Lung microvascular endothelial cell (primary cell): ENCODE results near the gene USP3. TPM values are rescaled to one million over a fixed set of nuclear protein-coding genes. Genes with fewer than 3 reads are reported as not detected.

ENCODE experiments used
- DNase-seq, 2 donors: peaks; one replicate each; pipeline versions ENCODE4 v3.0.0 to v3.0.0-alpha.2; 2010; ENCODE audit warnings: low read depth in 2 of 2
- total RNA-seq: library from RNA; depleted of rRNA; stranded (reverse); fragments of >200 nt; gene quantifications from 2 replicates; pipeline ENCODE4 v1.2.1, GENCODE V29; 2014

The USP3 gene
- total RNA-seq, 1 donor from 2014 or later = 30.0 TPM

DNA sequence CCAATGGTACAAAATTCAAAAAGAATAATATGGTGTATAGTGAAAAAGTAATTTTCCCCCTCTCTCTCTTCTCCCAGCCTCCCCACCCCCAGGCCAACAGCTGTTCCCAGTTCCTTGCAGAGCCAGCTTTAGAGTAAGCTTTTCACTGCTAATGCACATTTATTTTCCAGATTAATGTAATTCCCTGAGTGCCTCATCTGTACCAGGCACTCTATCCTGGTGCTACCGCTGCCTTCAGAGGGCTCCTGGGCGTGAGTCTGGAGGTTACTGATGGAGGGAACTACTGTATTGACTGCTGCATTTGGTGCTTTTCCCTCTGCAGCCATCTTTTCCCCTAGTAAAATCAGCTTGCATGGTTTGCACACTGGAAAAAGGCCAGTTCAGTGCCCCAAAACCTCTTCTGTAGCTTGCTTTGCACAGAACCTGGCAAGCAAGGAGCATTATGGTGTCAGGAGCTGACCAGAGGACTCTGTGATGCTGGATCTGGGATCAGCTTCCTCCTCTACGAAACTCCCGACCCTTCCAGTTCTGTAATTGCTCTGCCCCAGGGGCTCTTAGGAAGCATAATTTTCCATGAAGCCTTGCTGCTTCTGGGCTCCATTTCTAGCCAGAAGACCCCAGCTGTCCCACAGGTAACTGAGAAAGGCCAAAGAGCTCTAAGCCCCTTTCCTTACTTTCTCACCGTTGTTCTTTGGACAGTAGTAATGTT lies 8.5 kb upstream of the USP3 start:
- DNase-seq = no peak

DNA sequence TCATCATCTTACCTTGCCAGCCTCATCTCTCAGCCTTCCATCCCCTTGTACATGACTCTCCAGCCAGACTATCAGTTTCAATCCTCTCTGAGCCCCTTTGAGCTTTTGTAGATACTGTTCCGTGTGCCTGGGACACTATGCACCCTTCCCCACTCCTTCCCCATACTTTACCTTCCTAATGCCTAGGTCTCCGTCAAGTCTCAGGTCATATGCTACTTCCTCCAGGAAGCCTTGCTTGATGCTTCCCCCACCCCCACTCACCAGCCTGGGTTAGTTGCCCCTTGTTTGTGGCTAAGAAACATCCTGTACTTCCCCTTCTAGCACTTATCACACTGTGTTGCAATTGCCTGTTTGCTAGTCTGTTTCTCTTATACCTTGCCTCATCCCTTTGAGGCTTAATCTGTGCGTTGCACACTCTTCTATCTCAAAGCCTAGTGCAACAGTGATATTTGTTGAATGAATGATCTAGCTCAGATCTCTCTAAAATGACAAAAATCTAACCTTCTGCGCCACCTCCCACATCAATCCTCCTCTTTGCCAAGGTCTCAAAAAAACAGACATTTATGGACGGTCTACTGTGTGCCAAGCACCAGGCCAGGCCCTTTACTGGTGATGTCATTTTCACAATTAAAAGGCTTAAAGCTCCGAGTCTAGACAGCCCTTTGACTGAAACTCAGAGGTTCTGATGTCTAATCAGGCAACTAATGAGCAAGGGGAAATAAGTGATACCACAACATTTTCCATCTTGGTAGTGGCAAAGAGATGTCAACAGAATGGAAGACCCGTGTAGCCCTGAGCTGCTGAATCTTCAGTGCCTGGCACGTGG lies 6.5 kb upstream of the USP3 start:
- no peak for DNase-seq

DNA sequence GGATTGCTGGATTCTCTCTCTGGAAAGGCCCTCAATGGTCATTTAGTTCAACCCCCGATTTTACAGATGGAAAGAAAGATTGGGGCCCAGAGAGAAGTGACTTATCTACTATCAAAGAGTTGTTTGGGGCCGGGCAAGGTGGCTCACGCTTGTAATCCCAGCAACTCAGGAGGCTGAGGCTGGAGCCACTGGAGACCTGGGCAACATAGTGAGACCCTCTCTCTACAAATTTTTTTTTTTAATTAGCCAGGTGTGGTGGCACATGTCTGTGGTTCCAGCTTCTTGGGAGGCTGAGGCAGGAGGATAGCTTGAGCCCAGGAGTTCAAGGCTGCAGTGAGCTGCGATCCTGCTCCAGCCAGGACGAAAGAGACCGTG lies 5.2 kb upstream of the USP3 start:
- no peak for DNase-seq

DNA sequence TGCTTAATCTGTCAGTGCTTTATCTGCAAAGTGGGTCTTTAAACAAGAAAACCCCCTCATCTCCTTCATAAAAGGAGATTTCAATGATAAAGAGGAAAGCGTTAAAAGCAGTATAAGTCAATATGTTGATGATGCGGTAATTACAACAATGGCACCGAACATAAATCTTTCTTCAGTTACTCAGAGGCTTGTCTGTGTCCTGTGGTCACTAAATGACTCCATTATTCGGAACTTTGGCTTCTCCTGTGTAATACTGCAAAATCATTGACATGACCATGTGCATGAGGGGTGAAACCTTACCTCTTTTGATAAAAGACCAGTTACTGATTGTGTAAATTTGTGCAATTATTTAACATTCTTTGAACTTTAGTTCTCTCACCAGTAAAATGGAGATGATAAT lies 4.8 kb upstream of the USP3 start:
- DNase-seq = no peak

DNA sequence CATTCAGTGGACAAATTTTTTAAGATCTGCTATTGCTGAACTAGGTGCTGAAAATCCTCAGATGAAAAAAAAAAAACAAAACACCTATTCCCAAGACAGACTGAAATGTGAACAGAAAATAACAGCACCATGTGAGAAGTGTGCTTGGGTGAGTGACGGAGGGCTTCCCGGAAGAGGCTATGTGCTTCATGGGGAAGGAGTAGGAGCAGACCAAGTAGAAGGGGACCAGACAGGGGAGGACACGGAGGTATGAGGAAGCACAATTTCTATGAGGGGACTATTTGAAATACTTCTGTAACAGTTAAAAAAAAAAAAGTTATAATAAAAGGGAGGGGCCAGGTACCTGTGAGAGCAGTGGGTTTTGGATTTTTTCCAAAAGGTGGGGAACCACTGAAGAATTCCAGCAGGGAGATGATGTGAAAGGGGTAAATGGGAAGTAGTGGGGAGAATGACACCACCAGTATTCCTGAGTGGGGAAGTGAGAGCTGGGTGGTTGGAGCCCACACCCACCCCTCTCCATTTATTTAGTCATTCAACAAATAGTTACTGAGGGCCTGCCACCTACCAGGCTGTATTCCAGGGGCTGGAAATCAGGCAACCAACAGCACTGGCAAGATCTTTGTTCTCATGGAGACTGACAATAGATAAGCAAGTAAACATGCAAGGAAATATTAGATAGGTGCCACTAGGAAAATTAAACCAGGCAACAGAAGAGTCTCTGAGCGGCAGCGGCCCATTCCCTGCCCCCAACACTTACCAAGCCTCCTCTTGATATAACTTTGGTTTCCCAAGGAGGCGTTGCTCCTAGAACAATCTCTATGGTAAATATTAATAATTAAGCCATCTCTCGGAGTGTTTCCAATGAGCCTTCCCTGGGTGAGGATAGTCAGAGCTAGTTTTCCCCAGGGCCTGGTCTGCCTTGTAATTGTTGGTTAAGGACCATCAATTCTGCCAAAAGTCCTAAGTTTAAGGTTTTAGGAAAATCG lies 3.8 kb upstream of the USP3 start:
- DNase-seq = no peak

DNA sequence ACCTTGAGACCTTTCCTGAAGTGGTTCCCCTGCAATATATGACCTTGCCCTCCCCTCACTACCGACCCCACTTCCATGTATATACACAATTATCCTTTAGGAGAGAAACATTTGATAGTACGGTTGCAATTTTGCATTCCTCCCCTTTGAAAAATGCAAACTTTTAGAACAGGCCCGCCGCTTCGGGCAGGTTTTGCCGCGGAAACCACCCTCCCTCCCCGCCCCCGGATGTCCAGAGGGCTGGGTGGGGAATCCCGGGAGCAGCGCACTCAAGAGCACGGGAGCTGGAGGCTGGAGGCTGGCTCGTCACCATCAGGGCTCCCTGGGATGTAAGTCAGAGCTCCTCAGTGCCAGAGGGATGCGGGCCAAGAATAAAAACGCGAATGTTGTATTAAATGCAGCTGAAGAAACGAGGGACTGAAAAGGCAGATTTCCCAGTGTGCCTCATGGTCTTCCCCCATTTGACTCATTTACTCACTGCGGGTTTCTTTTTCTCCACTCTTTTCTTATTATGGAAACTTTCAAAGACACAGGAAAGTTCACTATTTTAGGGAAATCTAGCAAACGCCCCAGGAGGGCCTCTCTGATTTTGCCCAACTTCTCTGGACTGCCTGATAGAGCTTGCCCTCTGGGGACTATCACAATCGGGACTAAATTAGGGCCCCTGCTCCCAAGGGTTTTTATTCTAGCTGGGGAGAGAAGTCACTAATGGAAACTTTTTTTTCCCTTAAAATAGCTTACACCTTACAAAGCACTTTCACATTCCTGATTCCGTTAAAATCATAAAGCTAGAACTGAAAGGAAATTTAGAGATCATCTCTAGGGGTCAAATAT lies 2.9 kb upstream of the USP3 start:
- DNase-seq = peak; percentile 62 to 89

DNA sequence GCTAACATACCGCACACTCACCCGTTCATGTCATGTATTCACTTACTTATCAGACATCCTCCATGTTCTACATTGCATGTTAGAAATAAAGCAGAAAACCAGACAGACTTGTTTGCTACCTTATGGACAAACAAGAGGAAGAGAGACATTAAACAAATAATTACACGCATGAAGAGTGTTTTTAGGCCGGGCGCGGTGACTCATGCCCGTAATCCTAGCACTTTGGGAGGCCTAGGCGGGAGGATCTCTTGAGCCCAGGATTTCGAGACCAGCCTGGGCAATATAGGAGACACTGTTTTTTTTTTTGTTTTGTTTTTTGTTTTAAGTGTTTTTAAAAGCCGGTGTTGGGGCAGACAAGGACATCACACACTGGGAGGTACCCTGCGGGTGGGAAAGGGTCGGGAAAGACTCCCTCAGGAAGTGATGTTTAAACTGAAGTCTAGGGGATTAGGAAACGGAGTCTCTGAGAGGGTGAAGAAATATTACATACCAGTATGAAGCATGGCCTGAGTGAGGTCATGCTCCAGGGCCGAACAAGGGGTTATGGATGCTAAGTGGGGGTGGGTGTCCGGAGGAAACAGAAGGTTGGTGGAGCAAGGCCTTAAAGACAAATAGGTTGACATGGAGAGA lies 2.1 kb upstream of the USP3 start:
- peak in 1 of 2 donors; percentile 57 for DNase-seq

DNA sequence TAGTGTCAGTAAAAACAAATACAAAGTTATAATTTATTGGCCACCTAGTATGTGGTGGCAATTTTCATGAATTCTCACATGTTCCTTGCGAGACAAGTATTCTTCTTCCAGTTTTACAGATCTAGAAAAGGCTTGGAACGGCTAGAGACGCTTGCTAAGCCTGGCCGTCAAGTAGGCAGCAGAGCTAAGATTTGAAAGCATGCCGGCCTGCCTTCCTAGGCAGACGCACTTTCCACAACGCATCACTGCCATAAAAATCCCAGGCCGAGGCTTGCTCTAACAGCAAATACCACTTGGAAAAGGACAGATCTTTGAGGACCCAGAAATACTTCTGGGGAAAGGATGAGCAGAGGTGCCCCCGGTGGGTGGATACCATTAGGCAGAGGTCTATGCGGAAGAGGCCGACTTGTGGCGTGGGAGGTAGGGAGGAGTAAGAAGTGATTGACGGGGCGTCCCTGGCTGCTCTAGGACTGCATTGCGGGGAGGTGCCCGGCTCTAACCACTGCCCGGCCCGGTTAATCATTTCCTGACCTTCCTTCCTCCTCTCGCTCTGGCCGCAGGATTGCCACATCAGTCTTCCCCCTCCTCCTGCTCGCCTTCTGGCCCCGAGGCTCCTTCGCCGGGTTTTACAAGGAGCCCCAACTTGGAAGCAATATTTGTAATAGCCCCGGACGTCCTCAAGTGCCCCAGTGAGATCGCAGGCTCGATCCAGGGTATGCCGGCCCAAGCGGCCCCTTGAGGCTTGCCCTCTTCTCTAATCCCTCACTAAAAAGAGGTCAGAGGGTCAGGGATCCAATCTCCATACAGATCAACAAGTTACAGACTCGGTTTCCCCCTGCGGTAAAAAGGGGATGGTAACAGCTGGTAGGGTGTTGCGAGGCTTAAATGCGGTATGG lies 1.3 kb upstream of the USP3 start:
- DNase-seq = peak; percentile 64 to 97

DNA sequence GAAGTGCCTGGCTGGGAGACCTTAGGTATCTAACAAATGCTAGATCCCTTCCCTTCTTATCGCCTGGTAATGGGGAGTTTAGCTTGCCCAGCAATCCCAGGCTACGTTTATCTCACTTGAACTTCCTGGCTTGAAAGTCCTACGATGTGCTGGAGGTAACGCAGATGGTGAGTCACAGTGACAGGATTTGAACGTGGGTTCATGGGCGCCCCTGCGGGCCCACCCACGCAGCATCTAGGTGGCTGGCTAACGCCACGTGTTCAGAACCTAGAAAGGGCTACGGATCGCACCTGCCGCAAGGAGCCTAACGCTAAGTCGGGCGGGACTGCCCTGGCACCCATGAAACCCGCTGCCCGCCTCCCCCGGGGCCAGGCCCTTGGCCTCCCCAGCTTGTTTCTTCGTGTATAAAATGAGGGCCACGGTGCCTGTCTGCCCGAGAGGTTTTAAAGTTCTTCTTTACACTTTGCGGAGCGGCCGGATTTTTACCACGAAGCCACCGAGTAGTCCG lies 600 bp upstream of the USP3 start:
- peak; percentile 78 to 85 for DNase-seq

DNA sequence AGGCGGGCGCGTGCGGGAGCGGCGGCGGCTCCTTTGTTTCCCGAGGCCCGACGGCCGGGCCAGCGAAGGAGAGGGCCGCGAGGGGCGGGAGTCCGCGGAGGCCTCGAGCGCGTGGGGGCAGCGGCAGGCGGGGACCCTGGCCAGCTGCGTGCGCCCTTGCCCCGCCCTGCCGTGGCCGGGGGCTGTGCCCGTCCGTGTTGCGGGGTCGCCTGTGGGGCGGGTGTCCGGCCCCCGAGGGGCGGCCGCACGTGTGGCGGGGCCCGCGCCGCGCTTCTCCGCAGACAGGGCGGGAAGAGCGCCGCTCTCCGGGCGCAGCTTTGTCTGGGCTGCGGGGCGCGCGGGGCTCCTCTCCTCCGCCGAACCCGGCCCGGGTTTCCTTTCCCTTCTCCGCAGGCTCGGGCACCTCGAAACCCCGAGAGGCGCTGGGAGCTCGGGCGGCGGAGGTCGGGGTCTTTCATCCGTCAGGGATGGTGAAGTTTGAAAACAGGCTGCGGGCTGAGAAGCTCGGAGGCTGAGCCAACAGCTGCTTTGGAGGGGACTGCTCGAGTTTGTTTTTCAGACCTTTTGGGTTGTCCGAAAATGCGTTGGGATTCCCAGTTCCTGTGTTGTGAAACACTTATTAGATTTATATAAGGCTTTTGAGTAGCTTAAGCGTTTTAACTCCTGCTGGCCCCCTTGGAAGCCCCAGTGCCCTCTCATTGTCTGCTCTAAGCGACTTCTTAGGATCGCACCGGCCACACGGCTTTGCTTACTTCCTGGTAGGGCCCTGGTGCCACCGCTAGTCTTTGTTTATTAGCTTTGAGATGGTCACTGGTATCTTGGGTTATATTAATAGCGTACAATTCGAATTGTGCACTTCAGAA lies 817 bp downstream of the USP3 start:
- peak; percentile 61 to 76 for DNase-seq

DNA sequence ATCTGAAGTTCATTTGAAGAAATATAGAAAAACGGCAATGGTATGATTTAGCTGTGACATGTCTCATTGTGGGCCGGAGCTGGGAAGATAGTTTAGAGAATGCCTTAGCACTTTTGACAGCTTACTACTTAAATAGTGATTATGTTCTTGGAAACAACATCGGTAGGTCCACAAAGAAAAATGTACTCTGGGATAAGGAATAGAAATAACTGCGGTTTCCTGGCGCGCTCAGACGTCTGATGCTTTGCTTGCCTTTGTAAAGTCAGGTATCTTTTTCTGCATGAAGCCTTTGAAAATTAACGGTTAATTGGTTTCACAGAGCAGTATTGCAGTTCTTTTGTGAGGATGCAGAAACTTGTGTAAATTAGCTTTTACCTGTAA lies 1.4 kb downstream of the USP3 start:
- DNase-seq = no peak

DNA sequence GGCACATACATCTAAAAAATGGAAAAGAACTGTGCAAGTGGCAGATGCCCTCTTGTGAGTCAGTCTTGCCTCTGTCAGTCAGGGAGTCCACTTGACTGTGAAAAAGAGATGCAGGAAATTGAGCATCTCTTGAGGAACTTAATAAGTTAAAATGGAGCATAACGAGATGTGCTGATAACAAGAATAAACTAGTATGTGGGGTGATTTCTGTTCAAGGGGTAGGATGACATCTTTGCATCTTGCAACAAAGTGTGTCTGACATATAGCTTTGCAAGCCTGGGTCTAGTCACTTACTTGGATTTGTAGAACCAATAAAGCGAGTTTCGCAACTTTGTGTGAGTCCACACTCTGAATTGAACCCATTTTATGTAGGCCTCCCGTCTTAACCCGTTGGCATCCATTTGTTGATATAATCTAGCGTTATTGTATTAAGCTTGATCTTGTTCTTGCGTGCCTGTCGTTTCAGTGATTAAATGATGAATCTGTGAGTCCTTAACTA lies 2.2 kb downstream of the USP3 start:
- DNase-seq = peak in 1 of 2 donors; percentile 56

DNA sequence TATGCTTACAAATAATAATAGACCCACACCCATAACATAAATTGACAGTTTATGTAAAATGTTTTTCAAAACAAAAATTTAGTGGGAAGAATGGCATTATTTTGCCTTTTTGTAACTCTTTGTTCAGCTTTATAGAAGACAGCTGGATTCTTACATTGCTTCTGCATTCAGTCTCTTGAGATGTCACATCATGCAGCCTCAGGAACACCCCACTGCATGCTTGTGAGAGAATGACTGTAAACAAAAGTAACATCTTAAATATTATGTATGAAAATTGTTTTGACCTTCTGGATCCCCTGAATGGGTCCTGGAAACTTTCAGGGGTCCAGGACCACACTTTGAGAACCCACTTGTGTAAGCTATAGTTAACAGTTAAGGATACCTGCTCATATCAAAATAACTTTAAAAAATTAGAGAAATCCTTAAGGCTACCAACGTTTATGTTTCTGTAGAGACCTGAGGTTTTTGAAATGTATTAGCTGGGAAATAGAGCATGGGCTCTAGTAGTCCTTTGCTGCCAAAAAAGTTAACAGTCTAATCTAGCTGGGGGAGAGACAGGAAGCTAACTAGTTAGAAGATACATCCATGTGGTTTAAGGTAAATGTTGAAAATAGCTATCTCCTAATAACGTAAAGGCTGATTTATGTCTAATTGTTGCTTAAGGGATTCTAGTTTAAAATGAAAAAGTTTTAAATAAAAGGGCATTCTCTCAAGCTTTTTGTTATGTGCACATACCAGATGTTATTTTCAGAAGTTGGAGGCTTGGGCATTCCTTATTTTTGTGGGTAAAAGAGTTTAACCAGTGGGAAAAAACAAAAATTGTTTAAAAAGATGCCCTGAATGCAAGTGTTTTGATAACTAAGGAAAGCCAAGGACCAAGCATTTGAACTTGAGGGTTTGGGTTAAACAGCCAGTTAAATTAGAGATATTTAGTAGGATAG lies 3.8 kb downstream of the USP3 start:
- DNase-seq = no peak

DNA sequence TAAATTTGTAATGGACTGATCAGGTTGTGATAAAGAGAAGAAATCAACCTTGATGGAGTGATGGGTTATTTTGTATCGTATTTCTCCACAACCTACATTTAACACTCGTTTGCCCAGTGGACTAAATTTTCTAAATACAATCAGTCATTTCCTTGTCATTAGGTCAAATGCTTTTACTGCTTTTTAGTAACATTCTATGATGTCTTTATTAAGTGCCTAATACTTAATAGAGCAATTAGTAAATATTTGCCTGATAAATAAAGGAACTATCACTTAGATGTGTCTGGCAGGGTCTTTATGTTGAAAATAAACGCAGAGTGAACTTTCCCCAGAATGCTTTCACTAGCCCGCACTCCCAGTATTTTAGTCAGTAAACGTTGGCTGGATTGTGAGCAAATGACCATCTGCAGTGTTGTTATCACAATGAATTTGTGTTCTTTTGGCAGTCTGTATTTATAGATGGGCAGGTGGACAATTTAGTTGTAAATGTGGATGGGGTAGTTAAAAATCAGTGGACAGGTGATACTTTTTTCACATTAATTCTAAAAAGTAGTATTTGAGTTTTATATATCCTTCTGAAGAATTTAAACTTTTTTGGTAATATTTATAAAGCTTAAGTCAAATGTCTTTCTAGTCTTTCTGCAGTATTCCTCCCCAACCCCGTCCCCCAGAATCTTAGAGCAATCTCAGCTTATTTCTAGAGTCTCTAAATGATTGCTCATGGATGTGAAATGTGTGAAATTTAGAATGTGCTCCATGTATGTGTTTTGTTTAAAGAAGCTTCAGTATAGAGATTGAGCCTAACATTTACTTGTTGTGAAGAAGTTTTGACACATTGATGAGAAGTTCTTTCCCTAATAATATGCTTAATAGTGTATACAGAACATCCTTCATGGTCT lies 4.9 kb downstream of the USP3 start:
- DNase-seq = peak in 1 of 2 donors; percentile 28

DNA sequence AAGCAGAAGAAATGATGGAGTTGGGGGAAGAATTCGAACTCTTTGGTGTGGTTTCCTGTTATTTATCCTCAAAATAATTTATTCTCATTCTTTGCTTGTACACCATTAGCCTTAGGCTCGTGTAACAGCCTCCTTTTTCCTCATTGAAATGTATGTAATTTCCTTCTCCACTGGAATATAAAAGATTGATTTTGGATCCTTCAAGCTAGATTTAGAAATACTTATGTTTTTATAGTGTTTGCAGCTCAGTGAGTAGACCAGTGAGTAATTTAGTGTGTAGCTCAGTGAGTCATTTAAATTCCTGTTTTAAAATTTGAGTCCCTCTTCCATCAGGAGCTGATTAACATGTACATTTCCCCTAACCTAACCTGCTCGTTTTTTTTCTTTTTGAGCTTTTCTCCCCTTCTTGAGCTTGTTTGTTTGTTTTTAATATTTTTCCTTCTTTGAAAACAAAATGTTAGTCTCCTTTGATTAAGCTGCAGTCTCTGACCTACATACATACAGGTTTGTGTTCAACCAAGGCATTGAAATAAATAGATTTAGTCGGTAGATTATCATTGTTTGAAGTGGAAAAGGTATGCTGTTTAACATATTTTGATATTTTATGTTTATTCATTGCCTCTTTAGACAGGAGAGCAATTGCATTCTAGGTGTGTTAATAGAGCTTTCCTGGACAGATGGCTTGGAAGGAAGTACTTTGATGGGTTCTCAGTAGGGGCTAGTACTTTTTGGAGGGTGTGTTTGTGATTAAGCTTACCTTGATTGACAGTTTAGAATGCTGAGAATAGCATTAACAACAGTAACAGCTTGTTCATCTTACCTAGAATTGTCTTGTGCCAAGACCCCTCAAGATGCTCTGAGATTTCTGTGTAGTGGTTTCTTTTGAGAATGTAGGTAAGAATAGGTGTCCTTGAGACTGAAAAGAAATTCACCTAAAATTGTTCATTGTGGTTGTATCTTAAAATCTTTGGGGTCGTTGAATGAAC lies 5.9 kb downstream of the USP3 start:
- peak; percentile 42 to 61 for DNase-seq
